Stimulated activated CD4-positive, alpha-beta T cell treated with anti-CD3 and anti-CD28 coated beads, Interleukin-15, amount 100 ng/mL, for 48 hours (primary cell): ENCODE measurements around the gene DNAJB12.
"Not testable (repeated sequence)": the region's sequence is repeated elsewhere in the genome, so short reads cannot be mapped to it uniquely, and the experiment has no call there.

Experiments used
- DNase-seq, 2 donors: peaks; one replicate each; pipeline ENCODE4 v3.0.0-alpha.2; 2020; ENCODE audit warnings: low read depth in 2 of 2

The DNAJB12 gene

GRCh38 chr10:72331575-72332422 is 22.9 kb downstream of the DNAJB12 start:
- DNase-seq = peak; percentile 88 to 94

- DNase-seq = no peak
These were observed 24.7 kb downstream of the DNAJB12 start for GRCh38 chr10:72330069-72330426.

GRCh38 chr10:72329290-72330068 is 25.2 kb downstream of the DNAJB12 start:
- no peak for DNase-seq

- DNase-seq = no peak
These were observed 25.9 kb downstream of the DNAJB12 start for GRCh38 chr10:72328829-72329204.

- no peak for DNase-seq
These were observed 26.5 kb downstream of the DNAJB12 start for GRCh38 chr10:72328045-72328828.

- peak; percentile 74 to 82 for DNase-seq
These were observed 27.8 kb downstream of the DNAJB12 start for GRCh38 chr10:72326665-72327603.

- DNase-seq = not testable (repeated sequence)
These were observed 29.2 kb downstream of the DNAJB12 start for GRCh38 chr10:72325243-72326175.

- DNase-seq = no peak
These were observed 30.9 kb downstream of the DNAJB12 start for GRCh38 chr10:72323771-72324191.

GRCh38 chr10:72323108-72323749 is 31.5 kb downstream of the DNAJB12 start:
- no peak for DNase-seq

GRCh38 chr10:72322280-72323058 is 32.2 kb downstream of the DNAJB12 start:
- DNase-seq = no peak

- DNase-seq = no peak
These were observed 32.8 kb downstream of the DNAJB12 start for GRCh38 chr10:72322030-72322279.

- no peak for DNase-seq
These were observed 33.3 kb downstream of the DNAJB12 start for GRCh38 chr10:72321248-72322029.

- DNase-seq = peak; percentile 77 to 80
These were observed 34.0 kb downstream of the DNAJB12 start for GRCh38 chr10:72320676-72321247.

GRCh38 chr10:72319416-72320254 is 35.1 kb downstream of the DNAJB12 start:
- peak; percentile 84 to 87 for DNase-seq

GRCh38 chr10:72318418-72319262 is 36.1 kb downstream of the DNAJB12 start:
- no peak for DNase-seq
